ENCODE results near the gene RCN1.
A peak's percentile ranks its signal among the peaks of the same experiment; 100 is the strongest.

DNA sequence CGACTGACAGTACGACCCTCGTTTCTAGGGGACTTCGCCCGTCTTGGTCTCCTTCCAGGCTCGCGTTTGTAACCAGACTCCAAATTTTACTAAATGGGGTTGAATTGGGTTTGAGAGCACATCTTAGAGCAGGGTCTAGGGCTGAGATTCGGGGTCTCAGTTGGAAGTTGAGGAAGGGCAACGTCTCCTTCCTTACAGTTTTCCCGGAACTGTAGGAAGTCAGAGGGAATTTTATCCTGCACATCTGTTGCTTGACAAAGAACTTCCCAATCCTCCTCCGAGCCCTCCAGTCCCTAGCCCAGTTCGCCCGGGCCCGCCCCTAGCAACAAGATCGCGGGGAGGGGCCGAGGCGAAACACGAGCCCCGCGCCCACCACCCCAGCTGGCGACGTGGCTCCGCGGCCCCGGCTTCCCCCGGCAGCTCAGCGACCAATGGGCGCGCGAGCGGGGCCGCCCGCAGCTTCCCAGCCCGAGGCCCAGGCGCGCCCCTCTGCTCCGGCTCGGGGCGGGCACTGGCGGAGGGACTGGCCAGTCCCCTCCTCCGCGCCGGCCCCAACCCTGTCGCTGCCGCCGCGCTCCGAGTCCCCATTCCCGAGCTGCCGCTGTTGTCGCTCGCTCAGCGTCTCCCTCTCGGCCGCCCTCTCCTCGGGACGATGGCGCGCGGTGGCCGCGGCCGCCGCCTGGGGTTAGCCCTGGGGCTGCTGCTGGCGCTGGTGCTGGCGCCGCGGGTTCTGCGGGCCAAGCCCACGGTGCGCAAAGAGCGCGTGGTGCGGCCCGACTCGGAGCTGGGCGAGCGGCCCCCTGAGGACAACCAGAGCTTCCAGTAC, at the start of gene RCN1:
- TF ChIP-seq, protein P1, sequence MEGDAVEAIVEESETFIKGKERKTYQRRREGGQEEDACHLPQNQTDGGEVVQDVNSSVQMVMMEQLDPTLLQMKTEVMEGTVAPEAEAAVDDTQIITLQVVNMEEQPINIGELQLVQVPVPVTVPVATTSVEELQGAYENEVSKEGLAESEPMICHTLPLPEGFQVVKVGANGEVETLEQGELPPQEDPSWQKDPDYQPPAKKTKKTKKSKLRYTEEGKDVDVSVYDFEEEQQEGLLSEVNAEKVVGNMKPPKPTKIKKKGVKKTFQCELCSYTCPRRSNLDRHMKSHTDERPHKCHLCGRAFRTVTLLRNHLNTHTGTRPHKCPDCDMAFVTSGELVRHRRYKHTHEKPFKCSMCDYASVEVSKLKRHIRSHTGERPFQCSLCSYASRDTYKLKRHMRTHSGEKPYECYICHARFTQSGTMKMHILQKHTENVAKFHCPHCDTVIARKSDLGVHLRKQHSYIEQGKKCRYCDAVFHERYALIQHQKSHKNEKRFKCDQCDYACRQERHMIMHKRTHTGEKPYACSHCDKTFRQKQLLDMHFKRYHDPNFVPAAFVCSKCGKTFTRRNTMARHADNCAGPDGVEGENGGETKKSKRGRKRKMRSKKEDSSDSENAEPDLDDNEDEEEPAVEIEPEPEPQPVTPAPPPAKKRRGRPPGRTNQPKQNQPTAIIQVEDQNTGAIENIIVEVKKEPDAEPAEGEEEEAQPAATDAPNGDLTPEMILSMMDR (IDR thresholded peaks at IDR 0.05) = no peak
- peak in 1 of 2 donors; percentile 51 for TF ChIP-seq POLR2A (IDR thresholded peaks at IDR 0.05)

Data from heart left ventricle (tissue), 13 donors.